Upper lobe of left lung (tissue), 6 donors: Measurements from ENCODE around the gene SORCS3. TPM values are rescaled to one million over a fixed set of nuclear protein-coding genes. Genes with fewer than 3 reads are reported as not detected.

ENCODE experiments used
- ATAC-seq, 2 donors: fragments of 200-7000 bp; cut with Tn5 transposase; one replicate each; pipeline ENCODE4 v1.9.1; 2022; ENCODE audit warnings: mild to moderate bottlenecking in 2 of 2, moderate library complexity in 2 of 2; ENCODE audit not compliant: low FRiP score in 2 of 2
- DNase-seq, 2 donors: peaks; one replicate each; pipeline ENCODE4 v3.0.0-alpha.2; 2019 to 2020
- H3K27ac ChIP-seq, 4 donors: fragments of 200-600 bp; sonication (generic); one replicate each; pipeline ENCODE4 v1.5.1; 2016 to 2019
- H3K27me3 ChIP-seq, 4 donors: fragments of 200-600 bp; sonication (generic); one replicate each; pipeline ENCODE4 v1.5.1; 2017 to 2019
- H3K36me3 ChIP-seq, 4 donors: fragments of 200-600 bp; sonication (generic); one replicate each; pipeline ENCODE4 v1.5.1; 2016 to 2019
- H3K4me1 ChIP-seq, 4 donors: fragments of 200-600 bp; sonication (generic); one replicate each; pipeline ENCODE4 v1.5.1; 2018 to 2019
- H3K4me3 ChIP-seq, 4 donors: fragments of 200-600 bp; sonication (generic); one replicate each; pipeline ENCODE4 v1.5.1; 2017 to 2019; ENCODE audit warnings: mild to moderate bottlenecking in 2 of 4, moderate library complexity in 1 of 4
- H3K9me3 ChIP-seq, 4 donors: fragments of 200-600 bp; sonication (generic); one replicate each; pipeline ENCODE4 v1.5.1; 2018 to 2019
- EP300 ChIP-seq, 4 donors: sonication (generic); formaldehyde crosslinking; IDR thresholded peaks; one replicate each; pipeline ENCODE4 v1.5.1; 2017; ENCODE audit warnings: antibody characterized with exemption in 4 of 4, control low read depth in 2 of 4
- POLR2A ChIP-seq, 4 donors: fragments of 450-650 bp; IDR thresholded peaks; one replicate each; pipeline ENCODE4 v1.5.1; 2016 to 2017; ENCODE audit warnings: antibody characterized with exemption in 4 of 4, mild to moderate bottlenecking in 2 of 4
- POLR2AphosphoS5 ChIP-seq, 2 donors: sonication (generic); formaldehyde crosslinking; IDR thresholded peaks; one replicate each; pipeline ENCODE4 v1.5.1; 2017; ENCODE audit warnings: antibody characterized with exemption in 2 of 2
- WGBS, 2 donors: methylation state at CpG; one replicate each; pipeline ENCODE4 v1.1.5; 2017 to 2018; 5-methylcytosine and 5-hydroxymethylcytosine counted together
- total RNA-seq, 6 donors: library from RNA; depleted of rRNA in 4 of 6; stranded (reverse); fragments of >200 nt in 4 of 6; gene quantifications; one replicate each; pipeline versions ENCODE4 v1.1.0 to v1.2.1, GENCODE V29; 2016 to 2021
- TF ChIP-seq, protein P1 (sequence below), 6 experiments: fragments of 450-650 bp in 4 of 6; fragments of 200-600 bp in 2 of 6; sonication (generic) in 2 of 6; IDR thresholded peaks; one replicate each; pipeline ENCODE4 v1.5.1; 2016 to 2019; ENCODE audit warnings: antibody characterized with exemption in 6 of 6
- donor health status: DM: no; HTN: no; CAD: no; lungs with moderate emphysema.
- donor health status: DM: no; HTN: yes; CAD: no; lungs with severe emphysema.

Gene SORCS3
- total RNA-seq, 6 donors from 2014 or later, result not detected

DNA sequence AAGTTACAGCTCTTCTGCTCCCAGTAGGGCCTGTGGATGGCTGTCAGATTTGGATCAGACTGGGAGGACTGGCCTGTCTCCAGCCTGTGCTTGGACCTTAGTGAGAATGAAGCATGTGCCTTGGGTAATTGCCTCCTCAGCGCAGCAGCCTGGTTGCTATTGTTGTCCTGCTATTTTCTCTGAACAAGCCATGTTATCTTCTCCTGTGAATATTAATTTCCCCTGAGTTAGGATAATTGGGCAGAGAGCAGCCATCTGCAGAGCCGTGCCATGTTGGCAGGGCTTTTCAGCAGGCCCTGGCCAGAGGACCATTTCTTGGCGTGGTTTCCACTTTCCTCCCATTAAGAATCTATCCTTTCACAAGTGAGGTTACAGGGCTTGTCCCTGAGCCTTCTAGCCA lies 497.3 kb downstream of the SORCS3 start:
- DNase-seq (no peak), ATAC-seq (no peak)
- Histone ChIP-seq H3K27me3 (no peaks in the 10 kb centered on the region), H3K4me3 (no peak overlapping the region), H3K4me1 (no peaks in the 10 kb centered on the region), H3K27ac (no peak overlapping the region), H3K36me3 (no peaks in the 10 kb centered on the region), H3K9me3 (no peaks in the 10 kb centered on the region)
- 87 to 91% methylated on average over 3 of the region's 3 CpGs for WGBS, 2 donors
- no peak for TF ChIP-seq POLR2AphosphoS5 (IDR thresholded peaks at IDR 0.05)
- no peak for TF ChIP-seq EP300 (IDR thresholded peaks at IDR 0.05)
- no peak for TF ChIP-seq POLR2A (IDR thresholded peaks at IDR 0.05)
- TF ChIP-seq, protein P1, sequence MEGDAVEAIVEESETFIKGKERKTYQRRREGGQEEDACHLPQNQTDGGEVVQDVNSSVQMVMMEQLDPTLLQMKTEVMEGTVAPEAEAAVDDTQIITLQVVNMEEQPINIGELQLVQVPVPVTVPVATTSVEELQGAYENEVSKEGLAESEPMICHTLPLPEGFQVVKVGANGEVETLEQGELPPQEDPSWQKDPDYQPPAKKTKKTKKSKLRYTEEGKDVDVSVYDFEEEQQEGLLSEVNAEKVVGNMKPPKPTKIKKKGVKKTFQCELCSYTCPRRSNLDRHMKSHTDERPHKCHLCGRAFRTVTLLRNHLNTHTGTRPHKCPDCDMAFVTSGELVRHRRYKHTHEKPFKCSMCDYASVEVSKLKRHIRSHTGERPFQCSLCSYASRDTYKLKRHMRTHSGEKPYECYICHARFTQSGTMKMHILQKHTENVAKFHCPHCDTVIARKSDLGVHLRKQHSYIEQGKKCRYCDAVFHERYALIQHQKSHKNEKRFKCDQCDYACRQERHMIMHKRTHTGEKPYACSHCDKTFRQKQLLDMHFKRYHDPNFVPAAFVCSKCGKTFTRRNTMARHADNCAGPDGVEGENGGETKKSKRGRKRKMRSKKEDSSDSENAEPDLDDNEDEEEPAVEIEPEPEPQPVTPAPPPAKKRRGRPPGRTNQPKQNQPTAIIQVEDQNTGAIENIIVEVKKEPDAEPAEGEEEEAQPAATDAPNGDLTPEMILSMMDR (IDR thresholded peaks at IDR 0.05), result no peak

DNA sequence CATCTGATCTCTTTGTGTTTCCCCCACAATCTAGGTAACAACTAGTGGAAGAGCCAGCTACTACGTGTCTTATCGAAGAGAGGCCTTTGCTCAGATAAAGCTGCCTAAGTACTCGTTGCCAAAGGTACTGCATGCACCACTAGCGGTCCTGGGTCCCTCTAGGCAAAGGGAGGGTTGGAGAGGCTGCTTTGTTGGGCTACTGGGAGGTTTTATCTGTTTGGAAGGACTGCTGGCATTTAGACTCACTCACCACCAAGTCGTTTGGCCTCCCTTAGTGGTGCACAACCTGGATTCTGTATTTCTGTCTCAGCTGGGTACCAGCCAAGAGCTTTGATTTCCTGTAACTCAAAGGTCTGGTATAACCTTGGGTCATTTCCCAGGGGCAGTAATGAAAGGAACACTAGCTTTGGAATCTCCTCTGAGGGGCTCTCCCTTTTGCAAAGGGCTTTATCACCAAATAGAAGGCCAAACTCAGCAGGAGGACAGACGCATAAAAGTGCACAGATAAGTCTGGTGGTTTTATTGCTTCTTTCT lies 498.3 kb downstream of the SORCS3 start:
- Histone ChIP-seq H3K4me3 (no peak overlapping the region), H3K9me3 (no peaks in the 10 kb centered on the region), H3K27me3 (no peaks in the 10 kb centered on the region), H3K27ac (no peak overlapping the region), H3K36me3 (no peaks in the 10 kb centered on the region), H3K4me1 (no peaks in the 10 kb centered on the region)
- no peak for ATAC-seq
- no peak for DNase-seq
- TF ChIP-seq EP300 (IDR thresholded peaks at IDR 0.05) (no peak), POLR2AphosphoS5 (IDR thresholded peaks at IDR 0.05) (no peak), POLR2A (IDR thresholded peaks at IDR 0.05) (no peak)
- TF ChIP-seq, protein P1 (IDR thresholded peaks at IDR 0.05), result no peak
- 69 to 77% methylated on average over 6 of the region's 6 CpGs for WGBS, 2 donors

DNA sequence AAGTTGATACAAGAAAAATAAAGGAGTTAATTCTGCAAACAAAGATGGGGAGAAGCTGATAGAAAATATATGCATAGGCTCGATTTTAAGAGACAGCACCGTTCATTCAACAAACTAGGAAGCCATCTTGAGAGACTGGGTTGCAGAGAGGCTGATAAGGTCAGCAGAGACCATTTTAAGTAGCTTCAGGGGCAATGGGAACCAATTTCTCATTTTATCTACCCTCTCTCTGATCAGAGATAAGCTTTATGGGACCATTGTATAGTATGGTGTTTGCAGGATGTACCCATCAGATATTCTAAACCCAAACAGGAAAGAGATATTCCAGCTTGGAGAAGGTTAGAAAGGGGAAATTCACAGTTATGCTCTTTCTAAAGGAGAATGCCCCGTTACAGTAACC lies 499.5 kb downstream of the SORCS3 start:
- no peaks in the 10 kb centered on the region for H3K4me1 ChIP-seq
- DNase-seq (no peak), ATAC-seq (no peak)
- WGBS, 2 donors, result 65 to 73% methylated on average over 3 of the region's 3 CpGs
- no peaks in the 10 kb centered on the region for H3K9me3 ChIP-seq
- no peaks in the 10 kb centered on the region for H3K36me3 ChIP-seq
- no peak overlapping the region for H3K27ac ChIP-seq
- no peak overlapping the region for H3K4me3 ChIP-seq
- H3K27me3 ChIP-seq, result no peaks in the 10 kb centered on the region
- TF ChIP-seq POLR2AphosphoS5 (IDR thresholded peaks at IDR 0.05) (no peak), POLR2A (IDR thresholded peaks at IDR 0.05) (no peak), EP300 (IDR thresholded peaks at IDR 0.05) (no peak)
- TF ChIP-seq, protein P1 (IDR thresholded peaks at IDR 0.05), result no peak

DNA sequence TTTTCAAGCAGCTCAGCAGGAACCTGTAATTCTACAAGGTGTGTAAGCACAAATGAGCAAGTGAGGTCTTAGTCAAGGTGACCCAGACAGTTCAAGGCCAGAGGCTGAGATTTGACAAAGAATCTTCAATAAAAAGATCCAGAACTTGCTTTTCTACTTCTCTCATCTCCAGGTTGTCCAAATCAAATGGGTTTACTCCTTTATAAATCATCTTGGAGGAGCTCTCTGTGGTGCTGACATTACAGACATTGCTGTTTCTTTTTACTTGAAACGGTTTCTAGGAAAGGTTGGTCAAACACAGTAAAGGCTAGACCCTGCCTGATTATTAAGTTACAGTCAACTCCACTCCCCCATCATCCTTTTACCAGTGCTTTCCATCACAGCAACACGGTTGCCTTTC lies 504.6 kb downstream of the SORCS3 start:
- ATAC-seq, result no peak
- TF ChIP-seq, protein P1 (IDR thresholded peaks at IDR 0.05), result no peak
- TF ChIP-seq POLR2A (IDR thresholded peaks at IDR 0.05) (no peak), EP300 (IDR thresholded peaks at IDR 0.05) (no peak), POLR2AphosphoS5 (IDR thresholded peaks at IDR 0.05) (no peak)

DNA sequence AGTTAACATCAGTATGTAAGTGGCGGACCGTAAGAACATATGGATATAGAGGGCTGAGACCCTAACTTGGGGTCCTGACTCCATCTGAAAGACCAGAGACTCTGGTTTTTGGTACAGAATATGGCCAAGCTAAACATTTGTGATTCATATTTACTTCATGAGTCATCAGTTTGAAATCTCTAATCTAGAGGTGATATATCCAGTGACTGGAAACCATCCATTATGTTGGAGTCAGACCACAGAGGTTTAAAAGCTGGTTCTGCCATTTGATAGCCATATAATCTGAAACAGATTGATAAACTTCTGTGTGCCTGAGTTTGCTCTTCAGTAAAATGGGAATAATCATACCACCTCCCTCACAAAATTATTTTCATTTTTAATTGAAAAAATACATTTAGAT lies 505.3 kb downstream of the SORCS3 start:
- no peaks in the 10 kb centered on the region for H3K4me1 ChIP-seq
- H3K9me3 ChIP-seq, result no peaks in the 10 kb centered on the region
- ATAC-seq (no peak), DNase-seq (no peak)
- H3K4me3 ChIP-seq, result no peak overlapping the region
- H3K36me3 ChIP-seq, result no peaks in the 10 kb centered on the region
- H3K27ac ChIP-seq, result no peak overlapping the region
- TF ChIP-seq POLR2A (IDR thresholded peaks at IDR 0.05), result no peak
- no peak for TF ChIP-seq POLR2AphosphoS5 (IDR thresholded peaks at IDR 0.05)
- TF ChIP-seq, protein P1 (IDR thresholded peaks at IDR 0.05), result no peak
- no peak for TF ChIP-seq EP300 (IDR thresholded peaks at IDR 0.05)
- WGBS, 2 donors, result 86 to 97% methylated on average over 2 of the region's 2 CpGs
- H3K27me3 ChIP-seq, result no peaks in the 10 kb centered on the region

More for the DNA sequence above, 504.6 kb downstream of the SORCS3 start:
- Histone ChIP-seq H3K27ac (no peak overlapping the region), H3K27me3 (no peaks in the 10 kb centered on the region), H3K36me3 (no peaks in the 10 kb centered on the region), H3K4me3 (no peak overlapping the region), H3K4me1 (no peaks in the 10 kb centered on the region), H3K9me3 (no peaks in the 10 kb centered on the region)
- DNase-seq, result no peak
- WGBS, 2 donors, result 57 to 63% methylated on average over 2 of the region's 2 CpGs
